Sigmoid colon (tissue), 4 donors: Measurements from ENCODE around the gene EP300.

ENCODE experiments used
- POLR2A ChIP-seq, 2 donors: fragments of 450-650 bp; IDR thresholded peaks; one replicate each; pipeline ENCODE4 v1.6.1; 2016; ENCODE audit warnings: antibody characterized with exemption in 2 of 2, mild to moderate bottlenecking in 2 of 2, moderate library complexity in 2 of 2
- POLR2AphosphoS5 ChIP-seq, 4 donors: sonication (generic); formaldehyde crosslinking; IDR thresholded peaks; one replicate each; pipeline ENCODE4 v1.6.1; 2017; ENCODE audit warnings: antibody characterized with exemption in 4 of 4
- TF ChIP-seq, protein P1 (sequence below), 4 experiments: fragments of 450-650 bp in 3 of 4; fragments of 200-600 bp in 1 of 4; IDR thresholded peaks; one replicate each; pipeline ENCODE4 v1.5.1; 2016 to 2019; ENCODE audit warnings: antibody characterized with exemption in 4 of 4, mild to moderate bottlenecking in 3 of 4, moderate library complexity in 2 of 4

DNA sequence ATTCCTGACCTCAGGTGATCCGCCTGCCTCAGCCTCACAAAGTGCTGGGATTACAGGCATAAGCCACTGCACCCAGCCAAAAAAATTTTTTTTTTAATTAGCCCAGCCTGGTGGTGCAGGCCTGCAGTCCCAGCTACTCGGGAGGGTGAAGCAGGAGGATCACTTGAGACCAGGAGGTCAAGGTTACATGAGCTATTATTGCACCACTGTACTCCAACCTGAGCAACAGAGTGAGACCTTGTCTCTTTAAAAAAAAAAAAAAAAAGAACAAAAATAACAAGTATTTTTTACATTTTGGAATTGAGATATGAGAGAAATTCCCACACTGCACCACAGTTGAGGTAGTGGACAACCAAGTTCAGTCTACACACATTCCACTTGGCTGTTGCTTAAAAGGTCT lies 99.1 kb downstream of the EP300 start:
- TF ChIP-seq, protein P1, sequence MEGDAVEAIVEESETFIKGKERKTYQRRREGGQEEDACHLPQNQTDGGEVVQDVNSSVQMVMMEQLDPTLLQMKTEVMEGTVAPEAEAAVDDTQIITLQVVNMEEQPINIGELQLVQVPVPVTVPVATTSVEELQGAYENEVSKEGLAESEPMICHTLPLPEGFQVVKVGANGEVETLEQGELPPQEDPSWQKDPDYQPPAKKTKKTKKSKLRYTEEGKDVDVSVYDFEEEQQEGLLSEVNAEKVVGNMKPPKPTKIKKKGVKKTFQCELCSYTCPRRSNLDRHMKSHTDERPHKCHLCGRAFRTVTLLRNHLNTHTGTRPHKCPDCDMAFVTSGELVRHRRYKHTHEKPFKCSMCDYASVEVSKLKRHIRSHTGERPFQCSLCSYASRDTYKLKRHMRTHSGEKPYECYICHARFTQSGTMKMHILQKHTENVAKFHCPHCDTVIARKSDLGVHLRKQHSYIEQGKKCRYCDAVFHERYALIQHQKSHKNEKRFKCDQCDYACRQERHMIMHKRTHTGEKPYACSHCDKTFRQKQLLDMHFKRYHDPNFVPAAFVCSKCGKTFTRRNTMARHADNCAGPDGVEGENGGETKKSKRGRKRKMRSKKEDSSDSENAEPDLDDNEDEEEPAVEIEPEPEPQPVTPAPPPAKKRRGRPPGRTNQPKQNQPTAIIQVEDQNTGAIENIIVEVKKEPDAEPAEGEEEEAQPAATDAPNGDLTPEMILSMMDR (IDR thresholded peaks at IDR 0.05), result no peak
- TF ChIP-seq POLR2A (IDR thresholded peaks at IDR 0.05) (no peak), POLR2AphosphoS5 (IDR thresholded peaks at IDR 0.05) (no peak)
